T-helper 22 cell (primary cell): ENCODE results near the gene SPEF1.
"Not testable (repeated sequence)": the region's sequence is repeated elsewhere in the genome, so short reads cannot be mapped to it uniquely, and the experiment has no call there.

Source experiments
- DNase-seq: peaks from one replicate; pipeline ENCODE4 v3.0.0-alpha.2; 2020; ENCODE audit warnings: low read depth

SPEF1 gene, protein sequence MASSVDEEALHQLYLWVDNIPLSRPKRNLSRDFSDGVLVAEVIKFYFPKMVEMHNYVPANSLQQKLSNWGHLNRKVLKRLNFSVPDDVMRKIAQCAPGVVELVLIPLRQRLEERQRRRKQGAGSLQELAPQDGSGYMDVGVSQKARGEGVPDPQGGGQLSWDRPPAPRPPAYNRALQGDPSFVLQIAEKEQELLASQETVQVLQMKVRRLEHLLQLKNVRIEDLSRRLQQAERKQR

DNA sequence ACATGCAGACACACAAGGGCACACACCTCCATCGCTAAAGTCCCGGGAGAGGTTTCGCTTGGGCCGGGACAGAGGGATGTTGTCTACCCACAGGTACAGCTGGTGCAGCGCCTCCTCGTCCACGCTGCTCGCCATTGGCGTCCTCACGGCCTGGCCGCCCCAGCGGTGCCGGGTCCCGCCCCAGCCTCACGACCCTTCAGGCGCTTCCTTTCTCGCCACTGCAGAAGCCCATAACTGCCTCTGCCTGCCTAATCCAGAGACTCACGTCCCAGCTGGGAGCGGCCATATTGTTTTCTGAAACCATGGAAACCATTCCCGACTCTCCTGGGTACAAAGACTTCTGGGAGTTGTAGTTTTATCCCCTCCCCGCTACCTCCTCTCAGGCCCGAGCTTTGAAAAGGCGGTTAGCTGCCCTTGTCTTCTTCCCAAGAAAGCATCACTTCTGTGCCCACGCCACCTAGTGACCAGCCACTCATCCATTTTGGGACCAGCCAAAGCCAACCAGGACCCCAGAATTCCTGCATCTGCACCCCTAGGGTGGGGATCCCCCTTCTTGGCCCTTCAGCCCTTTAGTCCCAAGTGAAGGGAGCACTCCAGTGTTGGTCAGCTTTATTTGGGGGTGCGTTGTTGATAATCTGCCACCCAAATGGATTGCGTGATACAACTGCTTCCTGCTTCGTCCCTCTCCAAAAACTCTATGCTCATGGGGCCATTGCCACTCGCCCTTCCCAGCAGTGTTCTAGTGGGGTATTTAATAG is at the start of gene SPEF1:
Gene SPEF1 (minus strand): TSS at position 296 of the 758 bp plus-strand sequence. CDS start 161 bp downstream, at position 135.
- DNase-seq = peak; percentile 28

DNA sequence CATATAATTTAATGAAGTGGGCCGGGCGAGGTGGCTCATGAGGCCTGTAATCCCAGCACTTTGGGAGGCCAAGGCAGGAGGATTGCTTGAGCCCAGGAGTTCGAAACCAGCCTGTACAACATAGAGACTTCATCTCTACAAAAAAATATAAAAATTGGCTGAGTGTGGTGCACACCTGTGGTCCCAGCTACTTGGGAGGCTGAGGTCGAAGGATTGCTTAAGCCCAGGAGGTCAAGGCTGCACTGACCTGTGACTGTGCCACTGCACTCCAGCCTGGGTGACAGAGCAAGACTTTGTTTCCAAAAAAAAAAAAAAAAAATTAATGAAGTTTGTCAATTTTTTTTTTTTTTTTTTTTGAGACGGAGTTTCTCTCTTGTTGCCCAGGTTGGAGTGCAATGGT is 48.6 kb upstream of the SPEF1 start:
- DNase-seq = not testable (repeated sequence)

DNA sequence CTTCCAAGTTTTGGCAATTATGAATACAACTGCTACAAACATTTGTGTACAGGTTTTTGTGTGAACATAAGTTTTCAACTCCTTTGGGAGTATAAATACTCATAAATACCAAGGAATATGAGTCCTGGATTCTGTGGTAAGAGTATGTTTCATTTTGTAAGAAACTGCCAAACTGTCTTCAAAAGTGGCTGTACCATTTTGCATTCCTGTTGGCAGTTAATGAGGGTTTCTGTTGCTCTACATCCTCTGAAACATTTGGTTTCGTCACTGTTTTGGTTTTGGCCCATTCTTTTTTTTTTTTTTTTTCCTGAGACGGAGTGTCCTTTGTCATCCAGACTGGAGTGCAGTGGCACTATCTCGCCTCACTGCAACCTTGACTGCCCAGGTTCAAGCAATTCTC is 47.5 kb upstream of the SPEF1 start:
- no peak for DNase-seq

DNA sequence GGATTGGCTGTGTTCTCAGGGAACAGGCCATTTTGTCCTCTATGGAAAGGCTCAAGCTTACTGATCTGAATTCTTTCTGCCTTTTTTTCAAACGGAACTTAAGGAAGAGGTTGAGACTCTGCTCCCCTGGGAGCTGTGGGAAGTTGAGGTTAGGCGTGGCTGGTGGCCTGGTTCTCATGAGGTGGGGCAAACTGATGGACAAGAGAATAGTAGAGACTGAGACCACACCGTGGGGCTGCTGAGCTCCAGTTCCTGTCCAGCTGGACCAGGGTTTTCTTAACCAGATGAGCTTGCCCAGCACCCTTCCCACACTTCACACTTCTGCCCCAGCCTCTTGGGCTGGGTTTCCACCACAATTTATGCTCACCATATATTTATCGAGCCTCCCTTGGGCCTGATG is 45.2 kb upstream of the SPEF1 start:
- no peak for DNase-seq

DNA sequence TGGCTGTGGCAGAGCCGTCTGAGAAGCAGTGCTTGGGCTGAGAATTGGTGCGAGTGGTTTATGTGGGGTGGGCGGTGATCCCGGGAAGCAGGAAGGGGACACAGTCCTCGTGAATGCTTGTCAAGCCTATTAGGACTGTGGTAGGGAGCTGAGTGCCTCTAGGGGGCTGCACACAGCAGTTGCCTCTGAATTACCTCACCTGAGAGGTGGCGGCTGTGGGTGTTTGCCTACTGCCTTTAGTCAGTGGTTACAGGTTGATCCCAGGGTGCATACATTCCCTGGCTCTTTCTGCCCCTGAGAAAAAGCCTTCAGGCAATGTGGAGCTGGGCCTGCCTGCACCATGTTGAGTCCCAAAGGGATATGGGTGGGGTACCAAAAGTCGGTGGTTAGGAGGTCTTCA is 44.3 kb upstream of the SPEF1 start:
- DNase-seq = no peak

DNA sequence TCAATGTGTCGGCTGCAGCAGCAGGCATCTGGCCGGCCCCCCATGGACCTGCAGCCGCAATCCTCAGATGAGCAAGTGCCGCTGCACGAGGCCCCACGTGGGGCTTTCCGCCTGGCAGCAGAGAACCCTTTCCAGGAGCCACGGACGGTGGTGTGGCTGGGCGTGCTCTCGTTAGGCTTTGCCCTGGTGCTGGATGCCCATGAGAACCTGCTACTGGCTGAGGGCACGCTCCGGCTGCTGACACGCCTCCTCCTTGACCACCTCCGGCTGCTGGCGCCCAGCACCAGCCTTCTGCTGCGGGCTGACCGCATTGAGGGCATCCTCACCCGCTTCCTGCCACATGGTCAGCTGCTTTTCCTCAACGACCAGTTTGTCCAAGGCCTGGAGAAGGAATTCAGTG is 42.6 kb upstream of the SPEF1 start:
- DNase-seq = no peak

DNA sequence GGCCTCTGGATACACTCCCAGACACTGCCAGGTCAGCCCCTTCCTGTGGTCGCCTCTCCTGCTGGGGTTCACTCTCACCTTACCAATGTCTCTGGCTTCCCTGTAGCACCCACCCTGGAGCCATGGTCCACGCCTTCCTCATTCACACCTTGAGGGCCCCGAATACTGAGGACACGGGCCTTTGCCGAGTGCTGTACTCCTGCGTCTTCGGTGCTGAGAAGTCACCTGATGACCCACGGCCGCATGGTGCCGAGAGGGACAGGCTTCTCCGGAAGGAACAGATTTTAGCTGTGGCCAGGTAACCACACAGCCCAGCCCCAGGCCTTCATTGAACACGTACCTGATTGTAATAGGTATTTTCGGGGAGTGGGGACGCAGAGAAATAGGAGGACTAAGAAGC is 40.7 kb upstream of the SPEF1 start:
- no peak for DNase-seq

DNA sequence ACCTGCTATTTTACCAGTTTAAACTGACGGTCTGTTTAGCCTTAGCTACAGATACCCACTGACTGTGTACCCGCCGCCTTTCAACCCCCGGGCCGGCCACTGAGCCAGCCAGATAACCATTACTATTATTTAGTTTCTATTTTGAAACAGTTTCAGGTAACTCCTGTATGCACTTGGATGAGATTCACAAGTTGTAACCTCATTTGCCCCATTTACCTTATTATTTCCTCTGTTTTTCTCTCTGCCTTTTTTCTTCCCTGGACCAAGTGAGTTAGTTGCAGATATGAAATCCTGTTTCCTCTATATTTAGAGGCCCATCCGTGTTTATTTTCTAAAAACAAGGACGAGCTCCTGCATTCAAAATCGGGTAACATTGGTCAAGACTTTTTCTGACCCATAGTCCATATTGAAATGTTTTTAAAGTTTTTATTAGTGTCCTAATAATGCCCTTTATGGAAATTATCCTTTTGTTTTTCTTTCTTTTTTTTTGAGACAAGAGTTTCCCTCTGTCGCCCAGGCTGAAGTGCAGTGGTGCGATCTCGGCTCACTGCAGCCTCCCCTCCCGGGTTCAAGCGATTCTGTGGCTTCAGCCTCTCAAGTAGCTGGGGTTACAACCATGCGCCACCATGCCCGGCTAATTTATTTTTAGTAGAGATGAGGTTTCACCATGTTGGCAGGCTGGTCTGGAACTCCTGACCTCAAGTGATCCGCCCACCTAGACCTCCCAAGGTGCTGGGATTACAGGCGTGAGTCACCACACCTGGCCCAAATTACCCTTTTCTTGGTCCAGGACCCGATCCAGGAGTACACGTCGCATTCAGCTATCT is 39.9 kb upstream of the SPEF1 start:
- DNase-seq = no peak

DNA sequence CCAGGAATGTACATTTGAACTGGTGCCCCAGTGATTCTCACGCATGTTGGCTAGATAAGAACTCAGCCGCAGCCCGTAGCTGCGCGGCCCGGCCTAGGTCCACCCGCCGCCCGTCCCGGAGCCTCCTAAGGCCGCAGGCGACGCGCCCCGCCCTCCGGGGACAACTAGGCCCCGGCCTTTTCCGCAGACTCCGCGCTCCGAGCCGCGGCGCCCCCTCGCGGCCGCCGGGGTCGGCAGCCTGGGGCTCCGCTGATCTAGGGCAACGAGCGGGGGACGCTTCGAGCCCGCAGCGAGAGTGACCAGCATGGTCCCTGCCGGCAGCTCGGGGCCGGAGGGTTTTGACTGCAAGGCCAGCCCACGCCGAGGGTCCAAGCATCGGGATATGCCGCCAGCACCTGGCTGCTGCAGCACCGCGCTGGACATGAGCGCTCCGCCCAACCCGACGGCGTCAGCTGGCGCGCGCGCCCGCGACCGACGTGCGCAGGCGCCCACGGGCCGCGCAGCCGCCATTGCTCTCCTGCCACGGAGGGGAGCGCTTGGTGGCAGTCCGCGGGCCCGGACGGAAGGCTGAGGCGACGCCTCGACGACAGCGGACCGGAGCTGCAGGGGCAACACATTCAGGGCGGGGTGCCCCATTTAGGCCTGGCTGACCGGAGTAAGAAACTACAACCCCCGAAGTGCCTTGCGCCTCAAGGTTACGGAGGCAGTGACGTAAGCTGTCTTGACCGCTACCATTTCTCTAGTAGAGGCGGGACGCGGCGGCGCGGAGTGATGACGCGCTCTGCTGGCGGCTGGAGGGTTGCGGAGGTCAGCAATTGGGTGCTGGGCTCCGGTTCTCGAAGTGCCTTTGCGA is 39.0 kb upstream of the SPEF1 start, which contains the start of gene AP5S1:
Gene AP5S1 (plus strand): TSS at position 500 of the 853 bp plus-strand sequence. CDS start 1,571 bp downstream, outside the sequence.
- peak; percentile 87 for DNase-seq

DNA sequence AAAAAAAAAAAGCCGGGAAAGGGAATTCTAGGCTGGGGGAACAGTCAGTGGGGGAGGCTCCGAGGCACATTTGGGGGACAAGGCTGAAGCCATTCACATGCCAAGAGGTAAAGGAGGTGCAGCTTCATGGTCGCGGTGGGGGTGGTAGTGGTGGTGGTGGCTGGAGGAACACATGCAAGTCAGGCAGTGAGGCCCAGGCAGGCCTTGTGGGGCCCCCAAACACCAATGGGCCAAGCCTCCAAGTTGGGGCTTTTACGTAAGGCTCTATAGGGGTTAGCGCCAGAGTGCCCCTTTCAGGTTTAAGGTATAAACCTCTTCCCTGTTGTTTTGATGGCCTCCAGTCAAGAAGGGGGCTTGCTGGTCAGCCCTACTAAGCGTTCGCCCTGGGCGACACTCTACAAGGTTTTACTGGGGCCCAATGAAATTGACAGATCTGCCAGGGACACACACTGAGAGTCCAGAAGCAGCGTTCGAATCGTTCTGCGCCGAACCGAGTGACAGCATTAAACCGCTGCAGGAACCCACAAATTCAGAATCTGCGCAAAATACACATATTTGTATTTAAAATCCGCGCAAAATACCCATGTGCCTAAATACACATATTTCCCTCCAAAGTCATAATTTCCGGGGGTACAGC is 38.3 kb upstream of the SPEF1 start:
- no peak for DNase-seq

DNA sequence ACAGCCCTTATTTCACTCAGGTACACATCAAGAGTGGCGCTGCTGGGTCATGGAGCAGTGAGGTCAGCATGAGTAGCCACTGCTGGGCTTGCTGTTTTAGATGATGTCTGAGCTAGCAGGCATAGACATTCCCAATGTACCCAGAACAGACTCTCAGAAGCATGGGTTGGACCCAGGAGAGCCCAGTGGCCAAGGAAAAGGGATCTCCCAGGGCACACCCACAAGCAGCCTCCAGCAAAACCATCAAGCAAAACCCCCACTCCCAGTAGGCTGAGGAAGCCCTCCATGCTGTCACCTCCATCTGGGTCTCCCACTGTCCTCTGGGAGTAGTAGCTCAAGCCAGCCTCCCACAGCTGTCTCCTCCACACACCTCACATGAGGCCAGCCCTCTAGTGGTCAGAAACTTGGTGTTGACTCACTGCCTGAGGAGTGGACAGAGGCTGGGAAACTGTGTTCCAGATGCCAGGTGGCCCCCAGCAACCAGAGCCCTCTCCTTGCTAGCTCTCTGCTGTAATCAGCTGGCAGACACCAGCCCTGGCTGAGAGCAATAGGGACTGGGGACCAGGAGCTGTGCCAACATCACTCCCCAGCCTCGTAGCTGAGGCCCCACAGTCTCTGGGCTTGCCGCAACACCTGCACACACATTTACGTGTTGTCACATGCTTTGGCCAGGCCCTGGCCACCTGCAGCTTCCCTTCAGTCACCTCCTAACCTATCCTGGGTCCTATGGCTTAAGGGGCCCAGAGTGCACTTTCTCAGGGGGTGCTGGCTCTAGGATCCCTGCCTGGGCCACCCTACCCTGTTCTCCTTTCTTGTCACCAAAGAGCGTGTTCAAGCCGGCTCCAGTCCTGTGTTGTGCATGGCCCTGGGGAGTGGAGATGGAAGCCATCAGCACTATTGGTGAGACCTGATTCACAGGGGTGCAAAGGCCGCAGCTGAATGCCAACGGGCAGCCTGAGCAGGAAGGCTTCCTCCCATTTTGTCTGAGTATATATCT is 37.2 kb upstream of the SPEF1 start:
- DNase-seq = no peak

DNA sequence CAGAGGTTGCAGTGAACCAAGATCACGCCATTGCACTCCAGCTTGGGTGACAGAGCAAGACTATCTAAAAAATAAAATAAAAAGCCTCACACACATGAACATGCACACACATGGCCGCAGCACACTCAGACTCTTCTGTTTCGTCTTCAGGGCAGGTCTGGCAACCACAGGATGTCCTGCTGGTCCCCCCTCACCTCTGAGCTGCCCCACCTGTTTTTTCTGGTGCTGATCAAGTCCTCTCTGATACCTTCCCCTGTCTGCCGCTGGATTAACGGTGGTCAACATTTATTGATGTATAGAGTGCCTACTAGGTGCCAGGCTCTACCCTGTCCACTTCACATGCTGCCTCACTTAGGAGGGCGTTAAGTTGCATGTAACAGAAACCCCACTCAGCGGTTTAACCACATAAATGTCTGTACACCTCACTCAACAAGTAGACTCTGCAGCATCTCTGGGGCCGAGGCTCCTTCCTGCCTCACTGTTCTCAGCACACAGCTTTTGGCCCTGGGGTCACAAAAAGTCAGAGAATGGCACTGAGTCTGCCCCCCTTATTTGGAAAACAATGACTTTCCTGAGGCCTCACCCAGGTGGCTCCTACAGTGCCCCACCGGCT is 34.6 kb upstream of the SPEF1 start:
- DNase-seq = no peak

DNA sequence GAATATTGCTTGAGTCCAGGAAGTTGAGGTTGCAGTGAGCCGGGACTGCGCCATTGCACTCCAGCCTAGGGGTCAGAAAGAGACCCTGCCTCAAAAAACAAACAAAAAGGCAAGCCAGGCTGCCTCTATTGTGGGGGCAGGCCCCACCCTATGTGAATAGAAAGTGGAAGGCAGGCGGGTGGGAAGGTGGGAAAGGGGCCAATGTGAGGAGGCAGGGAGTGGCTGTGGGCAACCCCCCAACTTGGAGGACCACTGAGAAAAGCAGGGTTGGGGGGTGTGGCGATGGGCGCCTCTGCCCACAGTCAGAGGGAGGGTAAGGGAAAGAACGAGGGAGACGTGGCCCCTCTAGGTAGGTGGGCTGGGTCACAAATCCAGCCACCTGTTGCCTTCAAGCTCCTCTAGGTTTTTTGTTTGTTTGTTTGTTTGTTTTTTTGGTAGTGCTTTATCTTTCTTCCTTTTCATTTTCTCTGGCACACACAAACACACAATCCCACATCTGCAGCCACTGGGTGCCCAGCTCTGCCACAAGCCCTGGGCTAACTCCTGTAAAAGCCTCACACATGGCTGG is 33.8 kb upstream of the SPEF1 start:
- no peak for DNase-seq

DNA sequence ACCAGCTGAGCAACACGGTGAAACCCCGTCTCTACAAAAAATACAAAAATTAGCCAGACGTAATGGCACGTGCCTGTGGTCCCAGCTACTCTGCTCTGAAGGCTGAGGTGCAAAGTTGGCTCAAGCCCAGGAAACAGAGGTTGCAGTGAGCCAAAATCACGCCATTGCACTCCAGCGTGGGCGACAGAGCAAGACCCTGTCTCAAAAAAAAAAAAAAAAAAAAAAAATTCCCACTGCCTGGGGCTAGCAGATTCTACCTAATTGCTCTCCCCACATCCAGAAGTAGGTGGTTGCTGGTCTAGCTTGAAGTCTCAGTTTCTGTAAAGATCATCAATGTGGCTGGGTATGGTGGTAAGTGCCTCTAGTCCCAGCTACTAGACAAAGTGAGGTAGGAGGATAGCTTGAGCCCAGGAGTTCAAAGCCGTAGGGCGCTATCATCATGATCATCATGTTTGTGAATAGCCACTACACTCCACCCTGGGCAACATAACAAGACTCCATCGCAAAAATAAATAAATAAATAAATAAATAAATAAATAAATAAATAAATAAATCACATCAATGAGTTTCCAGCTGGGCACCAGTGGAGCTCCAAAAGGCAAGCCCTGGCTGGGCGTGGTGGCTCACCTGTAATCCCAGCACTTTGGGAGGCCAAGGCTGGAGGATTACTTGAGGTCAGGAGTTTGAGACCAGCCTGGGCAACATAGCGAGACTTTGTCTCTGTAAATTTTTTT is 32.8 kb upstream of the SPEF1 start:
- peak; percentile 60 for DNase-seq

DNA sequence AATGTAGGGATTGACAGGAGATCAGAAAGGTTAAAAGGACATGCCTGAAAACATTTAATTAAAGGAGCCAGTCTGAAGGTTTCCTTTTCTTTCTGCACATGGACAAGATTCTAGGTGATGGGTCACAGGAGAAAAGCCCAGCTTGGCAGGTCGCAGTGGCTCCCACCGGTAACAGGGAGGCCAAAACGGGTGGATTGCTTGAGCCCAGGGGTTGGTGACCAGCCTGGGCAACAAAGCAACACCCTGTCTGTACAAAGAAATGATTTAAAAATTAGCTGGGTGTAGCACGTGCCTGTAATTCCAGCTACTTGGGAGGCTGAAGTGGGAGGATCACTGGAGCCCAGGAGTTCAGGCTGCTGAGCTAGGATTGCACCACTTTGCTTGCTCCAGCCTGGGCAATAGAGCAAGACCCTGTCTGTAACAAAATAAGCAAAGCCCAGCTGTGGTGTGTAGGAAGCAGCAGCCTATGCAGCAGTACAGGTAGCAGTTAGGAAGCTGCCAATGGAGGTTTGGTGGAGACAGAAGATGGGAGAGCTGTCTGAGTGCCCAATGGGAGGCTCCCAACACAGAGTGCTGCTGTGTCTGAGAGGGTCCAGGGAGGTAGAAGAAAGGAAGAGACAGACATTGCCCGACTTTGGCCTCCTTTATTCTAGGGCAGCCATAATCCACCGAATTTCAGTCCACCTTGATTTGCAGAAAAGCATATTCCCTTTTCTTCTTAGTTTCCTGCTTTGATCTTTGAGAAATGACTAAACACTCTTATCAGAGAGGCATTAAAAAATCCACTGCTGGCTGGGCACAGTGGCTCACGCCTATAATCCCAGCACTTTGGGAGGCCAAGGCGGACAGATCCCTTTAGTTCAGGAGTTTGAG is 32.0 kb upstream of the SPEF1 start:
- no peak for DNase-seq

DNA sequence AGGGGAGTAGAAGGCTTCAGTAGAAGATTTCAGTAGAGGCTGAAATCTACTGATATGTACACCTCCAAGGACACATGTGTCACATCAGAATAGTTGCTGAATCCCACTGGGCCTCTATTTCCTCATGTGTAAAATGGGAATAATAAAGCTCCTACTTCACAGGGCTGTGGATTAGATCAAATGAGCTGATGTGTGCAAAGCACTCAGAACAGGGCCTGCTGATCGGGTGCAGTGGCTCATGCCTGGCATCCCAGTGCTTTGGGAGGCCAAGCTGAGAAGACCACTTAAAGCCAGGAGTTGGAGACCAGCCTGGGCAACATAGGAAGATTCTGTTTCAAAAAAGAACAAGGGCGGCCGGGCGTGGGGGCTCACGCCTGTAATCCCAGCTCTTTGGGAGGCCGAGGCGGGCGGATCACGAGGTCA is 31.0 kb upstream of the SPEF1 start:
- DNase-seq = no peak

DNA sequence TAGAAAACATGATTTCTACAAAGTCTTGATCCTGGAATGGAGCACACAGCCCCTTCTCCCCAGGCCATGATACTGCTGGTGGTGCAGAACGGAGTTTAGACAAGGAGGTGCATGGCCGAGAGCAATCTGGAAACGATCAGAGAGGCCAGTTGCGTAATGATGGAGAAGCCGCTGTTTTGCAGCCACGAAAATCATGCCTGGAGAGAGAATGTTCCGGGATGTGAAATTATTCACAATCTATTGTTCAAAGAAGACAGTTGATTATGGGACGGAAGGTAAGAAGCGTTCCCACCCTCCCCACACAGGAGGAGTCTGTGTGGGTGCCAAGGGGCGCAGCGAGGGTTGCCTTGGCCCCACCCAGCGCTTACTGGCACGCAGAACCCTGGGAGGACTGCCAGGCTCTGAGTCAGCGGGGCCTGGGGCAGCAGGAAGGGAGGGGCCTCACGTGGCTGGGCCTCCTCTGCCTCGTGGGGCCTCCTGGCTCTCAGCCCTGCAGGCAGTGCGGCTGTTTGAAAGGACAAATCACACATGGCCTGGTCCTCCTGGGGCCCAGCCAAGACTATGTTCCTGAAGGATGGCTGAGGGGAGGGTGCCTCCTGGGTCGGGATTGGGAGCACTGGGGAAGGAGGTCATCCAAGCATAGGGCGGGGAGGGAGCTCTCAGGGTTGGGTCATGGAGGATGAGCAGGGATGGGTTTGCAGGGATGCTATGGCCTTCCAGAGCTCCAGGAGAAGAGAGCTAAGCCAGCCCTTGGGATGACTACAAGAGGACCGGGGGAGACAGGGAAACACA is 30.4 kb upstream of the SPEF1 start:
- DNase-seq = peak; percentile 94
